Measurements from ENCODE around the gene PDE6B. TPM values are rescaled to one million over a fixed set of nuclear protein-coding genes. Genes with fewer than 3 reads are reported as not detected.
"Not testable (repeated sequence)": the region's sequence is repeated elsewhere in the genome, so short reads cannot be mapped to it uniquely, and the experiment has no call there.

Gene PDE6B
- total RNA-seq, 1 donor from 2014 or later = 2.3 TPM

DNA sequence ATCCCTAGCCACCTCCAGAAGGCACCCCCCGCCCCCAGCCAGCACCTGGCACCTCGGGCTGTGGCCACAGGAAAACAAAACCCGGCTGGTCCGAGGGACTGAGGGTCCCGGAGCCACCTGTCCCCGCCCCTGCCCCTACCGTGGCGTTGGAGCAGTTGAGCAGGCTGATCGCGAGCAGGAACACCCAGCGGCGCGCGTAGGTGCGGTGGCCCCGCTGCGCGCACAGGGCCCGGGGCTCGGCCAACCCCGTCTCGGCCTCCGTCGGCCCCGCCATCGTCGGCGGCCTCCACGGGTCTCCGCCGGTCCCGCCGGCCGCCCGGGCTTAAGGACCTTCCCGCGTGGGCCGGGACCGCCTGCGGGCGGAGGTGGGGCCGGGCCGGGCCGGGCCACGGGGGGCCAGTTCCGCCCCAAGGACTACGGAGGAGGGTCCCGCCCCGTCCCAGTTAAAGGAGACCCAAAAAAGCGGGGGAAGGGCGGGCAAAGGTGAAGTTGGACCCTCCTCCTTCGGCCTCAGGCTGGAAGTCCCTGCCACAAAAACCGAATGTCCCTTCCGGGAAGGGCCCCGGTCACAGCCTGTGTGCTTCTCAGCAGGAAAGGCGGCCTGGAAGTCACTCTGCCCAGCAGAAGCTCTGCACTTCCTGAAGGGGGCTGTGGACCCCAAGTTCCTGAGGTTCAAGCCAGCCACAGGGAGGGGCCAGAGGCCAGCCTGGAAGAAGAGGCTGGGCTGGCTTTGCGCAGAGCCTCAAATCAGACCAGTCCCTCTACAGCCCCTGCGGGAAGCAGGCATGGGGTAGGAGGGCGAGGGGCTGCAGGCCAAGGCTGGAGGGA, 63.7 kb downstream of the PDE6B start, which contains the start of gene SLC49A3:
Gene SLC49A3 (minus strand): TSS at position 298 of the 828 bp plus-strand sequence. CDS start 24 bp downstream, at position 274.
- Mint-ChIP-seq H3K4me3 (ENCODE audit: unreplicated experiment) (no peak within 1 kb of the TSS), H3K4me1 (ENCODE audit: low read depth, unreplicated experiment) (no peaks in the 10 kb centered on the region), H3K36me3 (ENCODE audit: unreplicated experiment) (peaks cover 5% of the 10 kb centered on the region), H3K9me3 (ENCODE audit: unreplicated experiment) (peaks cover 4% of the 10 kb centered on the region), H3K27ac (ENCODE audit: unreplicated experiment) (no peak within 1 kb of the TSS), H3K27me3 (ENCODE audit: unreplicated experiment) (peaks cover 15% of the 10 kb centered on the region)
- TF ChIP-seq, protein P1, sequence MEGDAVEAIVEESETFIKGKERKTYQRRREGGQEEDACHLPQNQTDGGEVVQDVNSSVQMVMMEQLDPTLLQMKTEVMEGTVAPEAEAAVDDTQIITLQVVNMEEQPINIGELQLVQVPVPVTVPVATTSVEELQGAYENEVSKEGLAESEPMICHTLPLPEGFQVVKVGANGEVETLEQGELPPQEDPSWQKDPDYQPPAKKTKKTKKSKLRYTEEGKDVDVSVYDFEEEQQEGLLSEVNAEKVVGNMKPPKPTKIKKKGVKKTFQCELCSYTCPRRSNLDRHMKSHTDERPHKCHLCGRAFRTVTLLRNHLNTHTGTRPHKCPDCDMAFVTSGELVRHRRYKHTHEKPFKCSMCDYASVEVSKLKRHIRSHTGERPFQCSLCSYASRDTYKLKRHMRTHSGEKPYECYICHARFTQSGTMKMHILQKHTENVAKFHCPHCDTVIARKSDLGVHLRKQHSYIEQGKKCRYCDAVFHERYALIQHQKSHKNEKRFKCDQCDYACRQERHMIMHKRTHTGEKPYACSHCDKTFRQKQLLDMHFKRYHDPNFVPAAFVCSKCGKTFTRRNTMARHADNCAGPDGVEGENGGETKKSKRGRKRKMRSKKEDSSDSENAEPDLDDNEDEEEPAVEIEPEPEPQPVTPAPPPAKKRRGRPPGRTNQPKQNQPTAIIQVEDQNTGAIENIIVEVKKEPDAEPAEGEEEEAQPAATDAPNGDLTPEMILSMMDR (IDR thresholded peaks at IDR 0.05; ENCODE audit: partially characterized antibody, unreplicated experiment) = no peak
- no peak for DNase-seq

DNA sequence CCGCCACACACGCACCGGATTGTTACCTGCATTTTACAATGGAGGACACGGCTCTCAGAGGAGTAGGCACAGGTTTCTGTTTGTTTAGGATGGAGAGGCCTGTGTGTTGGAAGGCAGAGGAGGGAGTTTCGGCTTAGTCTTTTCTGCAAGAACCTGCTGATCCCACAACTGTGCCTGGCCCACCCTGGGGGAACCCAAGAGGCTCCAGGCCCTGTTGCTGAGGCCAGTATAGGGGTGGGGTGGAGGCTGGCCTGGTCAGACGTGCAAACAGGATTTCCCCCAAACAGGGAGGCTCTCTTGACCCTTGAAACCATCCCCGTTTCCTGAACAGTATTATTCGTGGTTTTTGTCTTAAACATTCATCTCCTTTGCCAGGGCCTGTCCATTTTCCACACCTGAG, 64.3 kb downstream of the PDE6B start:
- TF ChIP-seq, protein P1 (IDR thresholded peaks at IDR 0.05; ENCODE audit: partially characterized antibody, unreplicated experiment) = no peak
- Mint-ChIP-seq H3K4me1 (ENCODE audit: low read depth, unreplicated experiment) (no peaks in the 10 kb centered on the region), H3K27ac (ENCODE audit: unreplicated experiment) (no peak overlapping the region), H3K36me3 (ENCODE audit: unreplicated experiment) (peaks cover 8% of the 10 kb centered on the region), H3K4me3 (ENCODE audit: unreplicated experiment) (no peak overlapping the region), H3K27me3 (ENCODE audit: unreplicated experiment) (peaks cover 16% of the 10 kb centered on the region), H3K9me3 (ENCODE audit: unreplicated experiment) (peaks cover 7% of the 10 kb centered on the region)
- no peak for DNase-seq

DNA sequence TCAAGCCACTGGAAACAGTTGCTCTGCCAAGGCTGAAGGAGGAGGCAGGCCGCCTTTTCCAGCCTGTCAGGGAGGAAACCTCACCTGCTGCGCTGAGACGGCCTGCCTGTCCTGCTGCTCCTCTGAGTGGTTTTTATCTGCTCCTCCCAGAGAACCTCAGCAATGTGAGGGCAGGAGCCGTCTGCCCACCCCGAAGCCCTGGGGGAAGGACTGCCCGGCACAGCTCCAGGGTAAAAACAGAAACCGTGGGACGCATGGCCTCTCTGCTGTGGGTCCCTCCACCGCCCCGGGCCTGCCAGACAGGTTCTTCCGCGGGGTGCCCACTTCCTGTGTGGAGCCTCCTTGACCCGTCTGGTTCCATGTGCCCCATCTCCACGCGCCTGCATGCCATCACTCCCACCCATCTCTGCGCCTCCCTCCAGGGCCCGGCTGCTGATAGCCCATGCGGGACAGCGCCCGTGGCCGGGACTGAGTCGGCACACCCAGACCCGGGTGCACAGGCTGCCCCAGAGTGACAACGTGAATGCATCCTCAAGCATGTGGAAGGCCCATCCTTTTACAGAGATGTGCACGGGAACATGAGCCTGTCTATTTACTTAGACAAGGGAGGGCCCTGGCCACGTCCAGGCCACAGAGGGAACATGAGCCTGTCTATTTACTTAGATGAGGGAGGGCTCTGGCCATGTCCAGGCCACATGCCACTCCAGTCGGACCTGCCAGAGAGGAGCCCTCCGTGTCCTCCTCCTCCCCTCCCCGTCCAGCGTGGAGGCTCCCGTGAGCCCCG, 67.6 kb downstream of the PDE6B start:
- H3K4me1 Mint-ChIP-seq (ENCODE audit: low read depth, unreplicated experiment) = no peaks in the 10 kb centered on the region
- no peak overlapping the region for H3K4me3 Mint-ChIP-seq (ENCODE audit: unreplicated experiment)
- peaks cover 4% of the 10 kb centered on the region for H3K9me3 Mint-ChIP-seq (ENCODE audit: unreplicated experiment)
- H3K27me3 Mint-ChIP-seq (ENCODE audit: unreplicated experiment) = peaks cover 7% of the 10 kb centered on the region
- H3K36me3 Mint-ChIP-seq (ENCODE audit: unreplicated experiment) = peaks cover 7% of the 10 kb centered on the region
- TF ChIP-seq, protein P1 (IDR thresholded peaks at IDR 0.05; ENCODE audit: partially characterized antibody, unreplicated experiment) = no peak
- no peak for DNase-seq
- no peak overlapping the region for H3K27ac Mint-ChIP-seq (ENCODE audit: unreplicated experiment)

DNA sequence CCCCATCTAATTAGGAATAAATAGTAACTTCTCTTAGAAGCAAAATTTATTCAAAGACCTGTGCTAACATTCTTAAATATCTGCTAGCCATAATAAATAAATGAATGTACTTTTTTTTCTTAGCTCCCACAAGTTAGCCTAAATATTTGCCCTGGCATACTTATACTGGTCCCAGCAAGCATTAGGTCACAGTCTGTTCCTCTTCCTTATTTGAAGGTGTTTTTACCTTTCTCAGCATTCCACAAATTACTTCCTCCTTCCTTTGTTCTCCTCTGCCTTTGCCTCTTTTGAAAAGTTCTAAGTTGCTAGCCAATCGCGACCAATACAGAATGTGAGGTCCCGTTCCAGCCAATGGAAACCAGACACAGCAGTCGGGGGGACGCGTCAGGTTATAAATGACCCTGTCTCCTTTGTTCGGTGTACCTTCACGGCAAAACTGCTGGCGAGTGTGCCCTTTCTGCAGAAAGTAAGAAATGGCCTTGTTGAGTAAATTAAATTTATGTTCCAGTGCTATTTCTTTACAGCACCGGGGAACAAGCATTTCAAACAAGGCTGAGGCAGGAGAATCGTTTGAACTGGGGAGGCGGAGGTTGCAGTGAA, 69.1 kb downstream of the PDE6B start:
- H3K9me3 Mint-ChIP-seq (ENCODE audit: unreplicated experiment); H3K4me3 Mint-ChIP-seq (ENCODE audit: unreplicated experiment); H3K4me1 Mint-ChIP-seq (ENCODE audit: low read depth, unreplicated experiment); H3K27me3 Mint-ChIP-seq (ENCODE audit: unreplicated experiment); DNase-seq; H3K36me3 Mint-ChIP-seq (ENCODE audit: unreplicated experiment): not testable (repeated sequence)
- peak overlapping the region; percentile 11 for H3K27ac Mint-ChIP-seq (ENCODE audit: unreplicated experiment)

DNA sequence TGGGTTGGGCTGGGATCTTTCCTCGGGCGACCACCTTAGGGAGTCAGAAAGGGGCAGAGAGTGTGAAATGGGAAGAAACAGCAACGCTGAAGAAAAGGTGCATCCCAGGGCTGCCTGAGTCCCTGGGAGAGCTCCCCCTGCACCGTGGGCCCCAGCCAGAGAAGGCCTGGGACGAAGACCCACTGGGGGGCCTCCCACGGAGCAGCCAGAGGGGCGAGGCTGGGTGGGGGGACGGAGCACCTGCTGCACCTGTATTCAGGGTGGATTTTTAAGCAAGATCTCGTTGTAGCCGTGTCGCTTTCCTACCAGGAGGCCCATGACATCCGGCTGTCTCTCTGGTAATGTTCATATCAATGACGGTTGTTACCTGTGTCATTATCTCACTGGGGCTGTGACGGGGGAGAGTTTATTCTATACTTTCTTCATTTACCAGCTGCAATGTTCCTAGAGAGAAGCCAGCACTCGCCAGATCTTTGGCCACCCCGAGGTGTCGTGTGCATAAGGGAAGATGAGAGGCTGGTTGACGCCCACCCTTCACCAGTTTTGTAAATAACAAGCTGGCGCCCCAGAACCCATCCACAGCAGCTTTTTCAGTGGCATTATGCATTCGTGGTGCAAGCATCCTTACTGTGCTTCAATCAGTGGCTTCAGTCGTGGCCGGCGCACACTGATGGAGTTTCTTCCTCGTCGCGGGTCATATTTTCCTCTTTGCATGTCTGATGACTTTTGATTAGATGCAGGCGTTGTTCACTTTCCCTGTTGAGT, 74.6 kb downstream of the PDE6B start:
- peaks cover 6% of the 10 kb centered on the region for H3K27me3 Mint-ChIP-seq (ENCODE audit: unreplicated experiment)
- H3K4me3 Mint-ChIP-seq (ENCODE audit: unreplicated experiment) = no peak overlapping the region
- H3K4me1 Mint-ChIP-seq (ENCODE audit: low read depth, unreplicated experiment) = no peaks in the 10 kb centered on the region
- TF ChIP-seq, protein P1 (IDR thresholded peaks at IDR 0.05; ENCODE audit: partially characterized antibody, unreplicated experiment) = no peak
- no peak for DNase-seq
- H3K27ac Mint-ChIP-seq (ENCODE audit: unreplicated experiment) = no peak overlapping the region
- H3K9me3 Mint-ChIP-seq (ENCODE audit: unreplicated experiment) = peaks cover 5% of the 10 kb centered on the region
- peaks cover 5% of the 10 kb centered on the region for H3K36me3 Mint-ChIP-seq (ENCODE audit: unreplicated experiment)
